ENCODE data around the gene CTSS. TPM values are rescaled to one million over a fixed set of nuclear protein-coding genes. Genes with fewer than 3 reads are reported as not detected.

CTSS gene
- total RNA-seq (2014; rRNA removed; shearing (Covaris generic)) (0.38 and 2.5 TPM in 2 replicates), polyA plus RNA-seq (2016; fragmentation: Nextera tagmentation; extraction: Ambion mirVana) (0.23 and 1.0 TPM in 2 replicates)

DNA sequence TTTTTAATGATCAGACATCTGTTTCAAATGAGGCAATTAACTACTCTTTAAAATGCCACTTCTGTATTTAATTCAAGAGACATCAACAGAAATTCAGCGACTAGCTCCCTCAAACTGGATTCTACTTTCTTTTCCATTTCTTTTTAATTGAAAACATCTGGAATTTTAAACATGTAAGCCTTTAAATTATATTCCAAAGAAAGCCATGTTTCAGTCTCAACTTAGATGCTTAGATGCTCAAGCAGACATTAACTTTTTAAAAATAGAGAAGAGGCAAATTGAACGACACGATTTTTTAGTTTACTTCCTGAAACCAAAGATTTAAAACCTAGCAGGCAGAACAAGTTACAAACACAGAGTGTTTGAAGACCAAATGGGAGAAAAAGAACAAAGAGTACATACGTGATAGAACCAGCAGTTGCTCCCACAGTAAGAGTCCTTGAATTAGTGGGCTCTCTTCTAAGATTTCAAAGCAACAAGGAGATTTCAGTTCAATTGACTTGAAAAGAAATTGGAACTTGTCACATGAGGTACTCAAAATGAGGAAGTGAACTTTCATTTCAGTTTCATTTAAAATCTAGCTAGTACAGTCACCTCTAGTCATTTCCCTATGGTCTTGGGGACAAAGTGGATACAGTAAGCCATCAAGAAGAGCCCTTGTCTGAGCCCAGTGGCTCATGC, at the start of gene CTSS:
TSS of gene CTSS (minus strand) at position 483 of the 681 bp plus-strand sequence. CDS start 1,015 bp downstream, outside the sequence.
- Histone ChIP-seq H3K79me2 (ENCODE audit: insufficient read depth) (no peaks in the 10 kb centered on the region), H3K4me1 (ENCODE audit: insufficient read depth) (peaks cover 15% of the 10 kb centered on the region), H3K36me3 (ENCODE audit: low read depth) (no peaks in the 10 kb centered on the region), H4K20me1 (ENCODE audit: insufficient read depth) (no peaks in the 10 kb centered on the region), H3K27me3 (replicated peaks; ENCODE audit: insufficient read depth) (no peaks in the 10 kb centered on the region), H3K9me3 (ENCODE audit: low read depth) (no peaks in the 10 kb centered on the region), H3K4me2 (ENCODE audit: unreplicated experiment) (peak within 1 kb of the TSS; percentile 73), H3F3A (ENCODE audit: insufficient read depth) (peaks cover 9% of the 10 kb centered on the region; the same call in 1 of the 2 replicates), H3K9ac (peak within 1 kb of the TSS; percentile 38), H3K9me2 (ENCODE audit: insufficient read depth) (no peaks in the 10 kb centered on the region), H3K27ac (no peak within 1 kb of the TSS; the same call in 1 of the 2 replicates), H2AFZ (peak within 1 kb of the TSS; percentile 87), H3K4me3 (peak within 1 kb of the TSS; percentile 52)
- peak; percentile 40 for DNase-seq
- WGBS, 2 experiments (ENCODE audit: low coverage in 1 of 2, low lambda C conversion rate in 2 of 2, missing lambda C conversion rate in 2 of 2): 5 to 9% methylated on average over 4 of the region's 4 CpGs
- TF ChIP-seq EZH2 (IDR thresholded peaks at IDR 0.05; ENCODE audit: insufficient read depth, poor library complexity, severe bottlenecking): no peak
- TF ChIP-seq EZH2phosphoT487 (IDR thresholded peaks at IDR 0.05; ENCODE audit: insufficient read depth, low read depth): no peak
- in situ Hi-C loops (cut with MboI): no loop called here

DNA sequence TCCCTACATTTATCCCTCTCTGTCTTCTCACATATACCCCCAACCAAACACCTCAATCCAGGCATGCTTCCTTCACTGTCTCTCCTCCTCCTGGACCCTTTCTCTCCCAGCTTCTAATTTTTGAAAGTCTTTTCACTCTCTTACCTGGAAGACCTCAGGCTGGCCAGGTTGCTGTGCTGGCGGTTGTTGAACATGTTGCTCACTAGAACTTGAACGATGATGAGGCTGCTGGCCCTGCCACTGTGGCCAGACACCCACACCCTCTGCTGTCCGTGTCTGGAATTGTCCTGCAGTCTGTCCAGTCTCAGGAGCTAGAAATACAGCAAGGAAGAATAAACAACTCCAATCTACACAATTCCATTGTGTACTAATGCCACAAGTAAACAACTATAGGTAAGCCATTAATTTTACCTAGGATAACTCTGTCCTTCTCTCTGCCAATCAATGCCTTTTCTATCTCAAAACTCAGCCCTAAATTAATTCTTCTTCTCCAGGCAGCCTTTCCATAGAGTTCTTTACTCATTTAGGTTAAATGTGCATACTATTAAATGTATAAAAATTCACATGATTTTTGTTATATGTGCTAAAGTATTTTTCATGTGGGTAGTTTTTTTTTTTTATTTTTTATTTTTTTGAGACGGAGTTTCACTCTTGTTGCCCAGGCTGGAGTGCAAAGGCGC, 47.6 kb upstream of the CTSS start:
- Histone ChIP-seq H2AFZ (no peak overlapping the region), H3K4me1 (ENCODE audit: insufficient read depth) (peaks cover 25% of the 10 kb centered on the region), H3K4me2 (ENCODE audit: unreplicated experiment) (no peak overlapping the region), H4K20me1 (ENCODE audit: insufficient read depth) (no peaks in the 10 kb centered on the region), H3K9ac (no peak overlapping the region), H3K36me3 (ENCODE audit: low read depth) (peaks cover 54% of the 10 kb centered on the region), H3K9me3 (ENCODE audit: low read depth) (no peaks in the 10 kb centered on the region), H3K27me3 (replicated peaks; ENCODE audit: insufficient read depth) (no peaks in the 10 kb centered on the region), H3F3A (ENCODE audit: insufficient read depth) (peaks cover 34% of the 10 kb centered on the region), H3K27ac (no peak overlapping the region), H3K9me2 (ENCODE audit: insufficient read depth) (no peaks in the 10 kb centered on the region), H3K4me3 (no peak overlapping the region), H3K79me2 (ENCODE audit: insufficient read depth) (0 out of 2 replicates have a peak, but pooled peaks cover 7% of the 10 kb centered on the region)
- TF ChIP-seq EZH2 (IDR thresholded peaks at IDR 0.05; ENCODE audit: insufficient read depth, poor library complexity, severe bottlenecking) (no peak), EZH2phosphoT487 (IDR thresholded peaks at IDR 0.05; ENCODE audit: insufficient read depth, low read depth) (no peak)
- WGBS, 2 experiments (ENCODE audit: low coverage in 1 of 2, low lambda C conversion rate in 2 of 2, missing lambda C conversion rate in 2 of 2): 42 to 45% methylated on average over 5 of the region's 5 CpGs
- peak; percentile 85 for DNase-seq
- in situ Hi-C loops (cut with MboI): loop anchor here (10.0 kb wide), 1 partner anchor 248 kb away; no protein-coding TSS in a partner anchor

GRCh38 chr1:150810958-150811659, 45.5 kb upstream of the CTSS start:
- H3K9me2 ChIP-seq (ENCODE audit: insufficient read depth): no peaks in the 10 kb centered on the region
- H3K79me2 ChIP-seq (ENCODE audit: insufficient read depth): 0 out of 2 replicates have a peak, but pooled peaks cover 7% of the 10 kb centered on the region
- in situ Hi-C loops (cut with MboI): loop anchor here (10.0 kb wide), 1 partner anchor 246 kb away; no protein-coding TSS in a partner anchor
- H3F3A ChIP-seq (ENCODE audit: insufficient read depth): peaks cover 52% of the 10 kb centered on the region
- H2AFZ ChIP-seq: no peak overlapping the region
- WGBS, 2 experiments (ENCODE audit: low coverage in 1 of 2, low lambda C conversion rate in 2 of 2, missing lambda C conversion rate in 2 of 2): 74 to 76% methylated on average over 9 of the region's 9 CpGs
- peaks cover 38% of the 10 kb centered on the region for H3K36me3 ChIP-seq (ENCODE audit: low read depth)
- H3K27me3 ChIP-seq (replicated peaks; ENCODE audit: insufficient read depth): no peaks in the 10 kb centered on the region
- H3K27ac ChIP-seq: no peak overlapping the region
- TF ChIP-seq EZH2phosphoT487 (IDR thresholded peaks at IDR 0.05; ENCODE audit: insufficient read depth, low read depth) (no peak), EZH2 (IDR thresholded peaks at IDR 0.05; ENCODE audit: insufficient read depth, poor library complexity, severe bottlenecking) (no peak)
- peaks cover 42% of the 10 kb centered on the region for H3K4me1 ChIP-seq (ENCODE audit: insufficient read depth)
- H4K20me1 ChIP-seq (ENCODE audit: insufficient read depth): no peaks in the 10 kb centered on the region
- DNase-seq: no peak
- H3K9me3 ChIP-seq (ENCODE audit: low read depth): no peaks in the 10 kb centered on the region
- H3K4me3 ChIP-seq: no peak overlapping the region
- no peak overlapping the region for H3K4me2 ChIP-seq (ENCODE audit: unreplicated experiment)
- no peak overlapping the region for H3K9ac ChIP-seq

- WGBS, 2 experiments (ENCODE audit: low coverage in 1 of 2, low lambda C conversion rate in 2 of 2, missing lambda C conversion rate in 2 of 2): 0 to 2% methylated on average over 3 of the region's 3 CpGs
- in situ Hi-C loops (cut with MboI): loop anchor here (10.0 kb wide), 1 partner anchor 245 kb away; no protein-coding TSS in a partner anchor
- peak overlapping the region; percentile 90 for H3K4me2 ChIP-seq (ENCODE audit: unreplicated experiment)
- TF ChIP-seq EZH2phosphoT487 (IDR thresholded peaks at IDR 0.05; ENCODE audit: insufficient read depth, low read depth) (no peak), EZH2 (IDR thresholded peaks at IDR 0.05; ENCODE audit: insufficient read depth, poor library complexity, severe bottlenecking) (no peak)
- peaks cover 28% of the 10 kb centered on the region for H3K36me3 ChIP-seq (ENCODE audit: low read depth)
- no peaks in the 10 kb centered on the region for H3K9me3 ChIP-seq (ENCODE audit: low read depth)
- H3F3A ChIP-seq (ENCODE audit: insufficient read depth): peaks cover 52% of the 10 kb centered on the region
- H3K4me3 ChIP-seq: peak overlapping the region; percentile 12
- H3K4me1 ChIP-seq (ENCODE audit: insufficient read depth): peaks cover 42% of the 10 kb centered on the region
- DNase-seq: peak; percentile 82
- H3K9me2 ChIP-seq (ENCODE audit: insufficient read depth): no peaks in the 10 kb centered on the region
- no peaks in the 10 kb centered on the region for H3K27me3 ChIP-seq (replicated peaks; ENCODE audit: insufficient read depth)
- H3K79me2 ChIP-seq (ENCODE audit: insufficient read depth): 0 out of 2 replicates have a peak, but pooled peaks cover 7% of the 10 kb centered on the region
- peak overlapping the region; percentile 75 for H3K9ac ChIP-seq
- no peak overlapping the region for H2AFZ ChIP-seq
- no peaks in the 10 kb centered on the region for H4K20me1 ChIP-seq (ENCODE audit: insufficient read depth)
- H3K27ac ChIP-seq: peak overlapping the region; percentile 72
Observed at GRCh38 chr1:150809651-150810050, 44.1 kb upstream of the CTSS start.
